H1 (cell line): ENCODE measurements around the gene APOL3. TPM values are rescaled to one million over a fixed set of nuclear protein-coding genes. Genes with fewer than 3 reads are reported as not detected.

ENCODE experiments used
- CTCF ChIA-PET: fragments of 300-600 bp; sonication (Branson Sonifier 250); formaldehyde crosslinking; loops from one replicate; lab custom pipeline; 2021; ENCODE audit not compliant: partially characterized antibody; lab: Charles Lee
- POLR2A ChIA-PET: fragments of 300-600 bp; sonication (Branson Sonifier 250); formaldehyde crosslinking; loops from one replicate; lab custom pipeline; 2021; ENCODE audit warnings: inconsistent platforms; ENCODE audit not compliant: partially characterized antibody; lab: Charles Lee
- DNase-seq, 2 experiments: peaks; one replicate each; pipeline versions ENCODE4 v3.0.0 to v3.0.0-alpha.2; 2010 to 2022; ENCODE audit warnings: low spot score in 2 of 2, low read depth in 1 of 2, mixed read lengths in 1 of 2
- FAIRE-seq: peaks from 2 replicates; lab custom pipeline; 2011; peaks lifted over from hg19 to GRCh38; lab: Jason Lieb, UNC
- H2AFZ ChIP-seq: 2 replicates; pipeline ENCODE4 v1.8.1; 2012; ENCODE audit warnings: low read length, inconsistent platforms
- H2AK5ac ChIP-seq: 2 replicates; pipeline ENCODE4 v1.6.1; 2013; ENCODE audit warnings: low read depth, low read length
- H2BK120ac ChIP-seq: replicated peaks from 2 replicates; pipeline ENCODE3; 2013; ENCODE audit warnings: low read depth, low read length, inconsistent platforms
- H2BK12ac ChIP-seq: 2 replicates; pipeline ENCODE4 v1.6.1; 2013; ENCODE audit warnings: low read depth, low read length
- H2BK15ac ChIP-seq: 2 replicates; pipeline ENCODE4 v1.6.1; 2013; ENCODE audit warnings: low read length
- H2BK20ac ChIP-seq: 2 replicates; pipeline ENCODE4 v1.6.1; 2013; ENCODE audit warnings: low read length
- H2BK5ac ChIP-seq: 2 replicates; pipeline ENCODE4 v1.6.1; 2013; ENCODE audit warnings: low read depth, low read length
- H3K14ac ChIP-seq: 2 replicates; pipeline ENCODE4 v1.6.1; 2013; ENCODE audit warnings: inconsistent platforms; ENCODE audit not compliant: insufficient read length
- H3K18ac ChIP-seq: 2 replicates; pipeline ENCODE4 v1.6.1; 2013; ENCODE audit warnings: low read length; ENCODE audit errors: extremely low read depth
- H3K23ac ChIP-seq: 2 replicates; pipeline ENCODE4 v1.6.1; 2013; ENCODE audit warnings: inconsistent platforms; ENCODE audit not compliant: insufficient read length
- H3K23me2 ChIP-seq: 2 replicates; pipeline ENCODE4 v1.6.1; 2013; ENCODE audit warnings: low read depth, low read length
- H3K27ac ChIP-seq: 2 replicates; pipeline ENCODE4 v1.6.1; 2011; ENCODE audit warnings: low read depth, low read length, inconsistent platforms
- H3K27me3 ChIP-seq, 4 experiments: replicated peaks in 1 of 4; 1 replicate in 1 of 4; 2 replicates in 3 of 4; pipeline versions ENCODE4 v1.6.1 to v1.8.1; 2011 to 2013; ENCODE audit warnings: low read length in 3 of 4, mild to moderate bottlenecking in 3 of 4, inconsistent platforms in 2 of 4, mixed read lengths in 2 of 4, moderate library complexity in 1 of 4; ENCODE audit not compliant: control insufficient read depth in 3 of 4, insufficient read depth in 3 of 4; ENCODE audit errors: extremely low read depth in 1 of 4
- H3K36me3 ChIP-seq, 4 experiments: 2 replicates each; pipeline versions ENCODE4 v1.6.1 to v1.8.1; 2011 to 2013; ENCODE audit warnings: mild to moderate bottlenecking in 4 of 4, low read length in 3 of 4, moderate library complexity in 2 of 4, control low read depth in 1 of 4, inconsistent platforms in 1 of 4; ENCODE audit not compliant: insufficient read depth in 4 of 4, control insufficient read depth in 2 of 4
- H3K4ac ChIP-seq: replicated peaks from 2 replicates; pipeline ENCODE3; 2013; ENCODE audit warnings: low read length, low read depth, mixed read lengths, inconsistent platforms; ENCODE audit not compliant: insufficient read length
- H3K4me1 ChIP-seq, 4 experiments: replicated peaks in 1 of 4; 1 replicate in 1 of 4; 2 replicates in 3 of 4; pipeline versions ENCODE4 v1.6.1 to v1.8.1; 2011 to 2013; ENCODE audit warnings: low read length in 3 of 4, inconsistent platforms in 2 of 4, mixed read lengths in 1 of 4; ENCODE audit not compliant: insufficient read depth in 4 of 4, control insufficient read depth in 3 of 4
- H3K4me2 ChIP-seq, 2 experiments: 2 replicates each; pipeline versions ENCODE4 v1.6.1 to v1.8.1; 2011 to 2013; ENCODE audit warnings: low read depth in 2 of 2, low read length in 2 of 2, control low read depth in 1 of 2, inconsistent platforms in 1 of 2, mild to moderate bottlenecking in 1 of 2; ENCODE audit not compliant: insufficient read depth in 1 of 2
- H3K4me3 ChIP-seq, 4 experiments: fragments of 200-600, 300-600 bp in 1 of 4; sonication (generic), shearing (Covaris generic), sonication (Bioruptor Twin) in 1 of 4; 2 replicates each; pipeline versions ENCODE4 v1.5.1 to v1.8.1; 2011 to 2016; ENCODE audit warnings: low read length in 4 of 4, low read depth in 3 of 4, control low read depth in 2 of 4, inconsistent platforms in 2 of 4, mild to moderate bottlenecking in 2 of 4, mixed read lengths in 1 of 4, moderate library complexity in 1 of 4; ENCODE audit not compliant: insufficient read depth in 2 of 4; ENCODE audit errors: extremely low read depth in 1 of 4
- H3K56ac ChIP-seq: replicated peaks from 2 replicates; pipeline ENCODE3; 2013; ENCODE audit warnings: low read depth, mild to moderate bottlenecking, mixed read lengths, low read length, inconsistent platforms; ENCODE audit not compliant: insufficient read length
- H3K79me1 ChIP-seq: 2 replicates; pipeline ENCODE4 v1.6.1; 2013; ENCODE audit warnings: low read depth, low read length, control low read depth
- H3K79me2 ChIP-seq, 2 experiments: 2 replicates each; pipeline versions ENCODE4 v1.6.1 to v1.8.1; 2012 to 2013; ENCODE audit warnings: low read length in 2 of 2, mild to moderate bottlenecking in 2 of 2, inconsistent platforms in 1 of 2; ENCODE audit not compliant: insufficient read depth in 2 of 2, control insufficient read depth in 1 of 2
- H3K9ac ChIP-seq, 4 experiments: replicated peaks in 1 of 4; 1 replicate in 1 of 4; 2 replicates in 3 of 4; pipeline versions ENCODE4 v1.6.1 to v1.8.1; 2011 to 2013; ENCODE audit warnings: low read depth in 3 of 4, low read length in 3 of 4, control low read depth in 2 of 4, mild to moderate bottlenecking in 2 of 4, moderate library complexity in 2 of 4, inconsistent platforms in 1 of 4; ENCODE audit errors: extremely low read depth in 1 of 4
- H3K9me3 ChIP-seq, 2 experiments: 2 replicates each; pipeline versions ENCODE4 v1.6.1 to v1.8.1; 2012 to 2013; ENCODE audit warnings: mild to moderate bottlenecking in 2 of 2, moderate library complexity in 2 of 2, control low read depth in 1 of 2, inconsistent platforms in 1 of 2, low read depth in 1 of 2, low read length in 1 of 2, mixed read lengths in 1 of 2; ENCODE audit not compliant: insufficient read depth in 2 of 2
- H4K20me1 ChIP-seq, 2 experiments: replicated peaks in 1 of 2; 2 replicates each; pipeline versions ENCODE3 to v1.8.1; 2011 to 2013; ENCODE audit warnings: inconsistent platforms in 2 of 2, low read length in 2 of 2, mild to moderate bottlenecking in 1 of 2; ENCODE audit not compliant: insufficient read depth in 2 of 2, control insufficient read depth in 1 of 2
- H4K5ac ChIP-seq: 2 replicates; pipeline ENCODE4 v1.6.1; 2013; ENCODE audit warnings: low read length, low read depth, mixed read lengths, inconsistent platforms; ENCODE audit not compliant: insufficient read length
- H4K8ac ChIP-seq: 2 replicates; pipeline ENCODE4 v1.8.0; 2013; ENCODE audit warnings: mild to moderate bottlenecking, moderate library complexity, low read length, inconsistent platforms; ENCODE audit not compliant: insufficient read depth; ENCODE audit errors: extremely low read depth
- H4K91ac ChIP-seq: replicated peaks from 2 replicates; pipeline ENCODE3; 2013; ENCODE audit warnings: low read length, mixed read lengths, inconsistent platforms; ENCODE audit not compliant: insufficient read length
- EGR1 ChIP-seq: IDR thresholded peaks from 2 replicates; pipeline ENCODE4 v1.6.1; 2011; ENCODE audit warnings: low read depth, low read length, borderline replicate concordance
- EP300 ChIP-seq, 2 experiments: IDR thresholded peaks; 1 replicate in 1 of 2; 2 replicates in 1 of 2; pipeline ENCODE4 v1.6.1; 2011 to 2012; ENCODE audit warnings: low read depth in 2 of 2, low read length in 2 of 2, mild to moderate bottlenecking in 2 of 2, borderline replicate concordance in 1 of 2, inconsistent platforms in 1 of 2, moderate library complexity in 1 of 2
- JUND ChIP-seq: IDR thresholded peaks from 2 replicates; pipeline ENCODE4 v1.6.1; 2011; ENCODE audit warnings: mild to moderate bottlenecking, improper control_type of control experiment, low read length
- KDM1A ChIP-seq: fragments of 200-600, 300-600 bp; sonication (generic); IDR thresholded peaks from 2 replicates; pipeline ENCODE4 v1.7.1; 2016; ENCODE audit warnings: mild to moderate bottlenecking, low read length, borderline replicate concordance
- TAF7 ChIP-seq: optimal IDR thresholded peaks from 2 replicates; pipeline ENCODE3; 2011; ENCODE audit warnings: low read depth, mild to moderate bottlenecking, inconsistent platforms, low read length, moderate library complexity, borderline replicate concordance
- WGBS, 2 experiments: shearing (Covaris generic) in 1 of 2; methylation state at CpG; one replicate each; pipeline versions ENCODE4 v1.1.6 to v1.1.7; 2013 to 2015; ENCODE audit warnings: low lambda C conversion rate in 2 of 2, mixed read lengths in 2 of 2, inconsistent platforms in 1 of 2, low coverage in 1 of 2, missing lambda C conversion rate in 1 of 2; ENCODE audit not compliant: insufficient replicate concordance in 2 of 2, insufficient coverage in 1 of 2, insufficient read length in 1 of 2; ENCODE audit errors: extremely low coverage in 1 of 2, missing lambda C conversion rate in 1 of 2; 5-methylcytosine and 5-hydroxymethylcytosine counted together
- polyA plus RNA-seq, 7 experiments: library from polyadenylated mRNA; depleted of rRNA in 3 of 7; stranded (reverse) in 5 of 7; unstranded in 2 of 7; fragments of >200 nt in 5 of 7; fragments of 200-250 nt in 2 of 7; gene quantifications; 1 replicate in 5 of 7; 2 replicates in 1 of 7; 4 replicates in 1 of 7; pipeline versions ENCODE4 v1.2.1 to v1.2.3, GENCODE V29; 2011 to 2013; ENCODE audit warnings: missing spikeins in 2 of 7, mixed read lengths in 2 of 7
- total RNA-seq: library from RNA; stranded (reverse); fragmentation: NEBNext Ultra II Directional; extraction: Animal tissue kit (Norgen Biotek cat#: 25700); gene quantifications from 2 replicates; pipeline ENCODE4 v1.2.1, GENCODE V29; 2021

Gene APOL3
- total and polyA plus RNA-seq, 2 of the 8 experiments (the other 6 are each of a cell fraction or from before 2014, with no cell fraction given), result 0.12 TPM; not detected in 1

GRCh38 chr22:36206255-36206654 lies 45.7 kb upstream of the APOL3 start:
- no peak for FAIRE-seq
- no peak overlapping the region for H2BK5ac ChIP-seq
- no peak overlapping the region for H4K91ac ChIP-seq
- no peak overlapping the region for H3K4ac ChIP-seq
- no peak overlapping the region for H2AFZ ChIP-seq
- no peak overlapping the region for H3K27ac ChIP-seq
- no peak overlapping the region for H3K14ac ChIP-seq
- H2BK12ac ChIP-seq, result no peak overlapping the region
- H4K8ac ChIP-seq, result no peak overlapping the region
- no peak overlapping the region for H3K4me2 ChIP-seq
- H4K20me1 ChIP-seq, result no peaks in the 10 kb centered on the region
- H3K9ac ChIP-seq, result no peak overlapping the region
- H3K23me2 ChIP-seq, result no peaks in the 10 kb centered on the region
- 82% methylated on average over 1 of the region's 1 CpG; no CpG with 5 or more reads in 1 of the 2 experiments for WGBS, 2 experiments
- H3K56ac ChIP-seq, result no peak overlapping the region
- no peaks in the 10 kb centered on the region for H3K4me1 ChIP-seq
- H2BK15ac ChIP-seq, result no peak overlapping the region
- H3K79me2 ChIP-seq, result no peaks in the 10 kb centered on the region
- H2BK120ac ChIP-seq, result no peak overlapping the region
- H4K5ac ChIP-seq, result no peak overlapping the region
- H3K9me3 ChIP-seq, result peaks cover 0 to 4% of the 10 kb centered on the region in 2 experiments; a peak in 1 of 4 replicates
- H3K18ac ChIP-seq, result no peak overlapping the region
- ChIA-PET POLR2A (no interaction called here), CTCF (interaction anchor here (1.4 kb wide), 1 partner anchor 33 kb away, joined by 5 read pairs; the partner anchor contains the start of gene APOL2)
- H2BK20ac ChIP-seq, result no peak overlapping the region
- no peak for DNase-seq
- H3K4me3 ChIP-seq, result no peak overlapping the region
- no peaks in the 10 kb centered on the region for H3K27me3 ChIP-seq
- TF ChIP-seq TAF7, result no peak
- TF ChIP-seq KDM1A, result no peak
- no peak for TF ChIP-seq JUND
- TF ChIP-seq EGR1, result no peak
- no peak for TF ChIP-seq EP300 (IDR thresholded peaks at IDR 0.05; ENCODE audit: borderline replicate concordance in 1 of 2, low read depth in 2 of 2, low read length in 2 of 2)
- no peak overlapping the region for H3K23ac ChIP-seq
- H3K36me3 ChIP-seq, result no peaks in the 10 kb centered on the region
- no peak overlapping the region for H2AK5ac ChIP-seq
- no peaks in the 10 kb centered on the region for H3K79me1 ChIP-seq
